Measurements from ENCODE around the gene TM7SF2. TPM values are rescaled to one million over a fixed set of nuclear protein-coding genes. Genes with fewer than 3 reads are reported as not detected.

TM7SF2 gene
- total RNA-seq, 1 experiment from 2014 or later = 74.8 TPM

DNA sequence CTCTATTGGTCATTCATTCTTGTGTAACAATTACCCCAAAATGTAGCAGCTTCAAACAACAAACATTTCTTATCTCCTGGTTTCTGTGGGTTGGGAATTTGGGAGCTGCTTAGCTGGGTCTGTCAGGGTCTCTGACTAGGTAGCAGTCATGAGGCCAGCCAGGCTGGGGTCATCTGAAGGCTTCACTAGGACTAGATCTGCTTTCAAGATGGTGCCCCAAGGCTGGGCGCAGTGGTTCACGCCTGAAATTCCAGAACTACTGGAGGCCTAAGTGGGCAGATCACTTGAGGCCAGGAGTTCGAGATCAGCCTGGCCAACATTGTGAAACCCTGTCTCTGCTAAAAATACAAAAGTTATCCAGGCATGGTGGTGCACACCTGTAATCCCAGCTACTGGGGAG, 45.3 kb downstream of the TM7SF2 start:
- no peak overlapping the region for H4K8ac ChIP-seq (replicated peaks; ENCODE audit: insufficient read length, low read depth, low read length)
- H2BK5ac ChIP-seq (ENCODE audit: insufficient read length, low read length) = no peak overlapping the region
- peaks cover 16% of the 10 kb centered on the region for H3K27me3 Mint-ChIP-seq (ENCODE audit: low read depth)
- no peaks in the 10 kb centered on the region for H4K20me1 ChIP-seq (ENCODE audit: control insufficient read depth, insufficient read depth, insufficient read length)
- H3K4ac ChIP-seq (ENCODE audit: low read depth, low read length) = no peak overlapping the region
- no peak overlapping the region for H2AK5ac ChIP-seq (ENCODE audit: insufficient read length, low read length)
- no peak overlapping the region for H2AFZ ChIP-seq (ENCODE audit: low read length)
- H3K4me1 Mint-ChIP-seq = no peaks in the 10 kb centered on the region
- no peak overlapping the region; a peak in 1 of 7 replicates for H3K27ac Mint-ChIP-seq
- H3K27me3 ChIP-seq (ENCODE audit: insufficient read depth, low read length) = no peaks in the 10 kb centered on the region
- H3K23me2 ChIP-seq (ENCODE audit: insufficient read length, low read depth, low read length, poor library complexity, severe bottlenecking) = no peaks in the 10 kb centered on the region
- H3K4me2 ChIP-seq (ENCODE audit: insufficient read depth, insufficient read length, low read length) = no peak overlapping the region
- TF ChIP-seq, protein P1, sequence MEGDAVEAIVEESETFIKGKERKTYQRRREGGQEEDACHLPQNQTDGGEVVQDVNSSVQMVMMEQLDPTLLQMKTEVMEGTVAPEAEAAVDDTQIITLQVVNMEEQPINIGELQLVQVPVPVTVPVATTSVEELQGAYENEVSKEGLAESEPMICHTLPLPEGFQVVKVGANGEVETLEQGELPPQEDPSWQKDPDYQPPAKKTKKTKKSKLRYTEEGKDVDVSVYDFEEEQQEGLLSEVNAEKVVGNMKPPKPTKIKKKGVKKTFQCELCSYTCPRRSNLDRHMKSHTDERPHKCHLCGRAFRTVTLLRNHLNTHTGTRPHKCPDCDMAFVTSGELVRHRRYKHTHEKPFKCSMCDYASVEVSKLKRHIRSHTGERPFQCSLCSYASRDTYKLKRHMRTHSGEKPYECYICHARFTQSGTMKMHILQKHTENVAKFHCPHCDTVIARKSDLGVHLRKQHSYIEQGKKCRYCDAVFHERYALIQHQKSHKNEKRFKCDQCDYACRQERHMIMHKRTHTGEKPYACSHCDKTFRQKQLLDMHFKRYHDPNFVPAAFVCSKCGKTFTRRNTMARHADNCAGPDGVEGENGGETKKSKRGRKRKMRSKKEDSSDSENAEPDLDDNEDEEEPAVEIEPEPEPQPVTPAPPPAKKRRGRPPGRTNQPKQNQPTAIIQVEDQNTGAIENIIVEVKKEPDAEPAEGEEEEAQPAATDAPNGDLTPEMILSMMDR (conservative IDR thresholded peaks at IDR 0.05) = no peak
- no peaks in the 10 kb centered on the region for H3K9me3 ChIP-seq (ENCODE audit: control insufficient read depth, low read depth, low read length)
- no peak overlapping the region for H2BK120ac ChIP-seq (ENCODE audit: low read depth, low read length, poor library complexity, severe bottlenecking)
- H3K27ac ChIP-seq (ENCODE audit: insufficient read length, low read depth, low read length) = no peak overlapping the region
- H3K14ac ChIP-seq (ENCODE audit: insufficient read depth, low read length) = no peak overlapping the region
- no peak overlapping the region for H3K9ac ChIP-seq (ENCODE audit: extremely low read depth, insufficient read length, low read length)
- H2BK15ac ChIP-seq (ENCODE audit: low read depth, low read length) = no peak overlapping the region
- H2BK12ac ChIP-seq (ENCODE audit: insufficient read length, low read depth, low read length) = no peak overlapping the region
- H3K18ac ChIP-seq (ENCODE audit: insufficient read length, low read depth, low read length) = no peak overlapping the region
- no CpG with 5 or more reads among the region's 3 CpGs for WGBS (ENCODE audit: extremely low coverage, insufficient read length, low lambda C conversion rate)
- no peak overlapping the region for H4K5ac ChIP-seq (ENCODE audit: insufficient read length, low read depth, low read length)
- H3K79me1 ChIP-seq (ENCODE audit: insufficient read depth, low read depth, low read length, poor library complexity, severe bottlenecking) = no peaks in the 10 kb centered on the region
- H4K91ac ChIP-seq (ENCODE audit: insufficient read length, low read depth, low read length) = no peak overlapping the region
- H3K79me2 ChIP-seq (ENCODE audit: insufficient read depth, low read length) = no peaks in the 10 kb centered on the region
- no peak overlapping the region for H3T11ph ChIP-seq (ENCODE audit: low read length)
- no peaks in the 10 kb centered on the region for H3K4me1 ChIP-seq (ENCODE audit: insufficient read depth, low read length)
- H2BK20ac ChIP-seq (ENCODE audit: low read depth, low read length, poor library complexity, severe bottlenecking) = no peak overlapping the region
- H3K4me3 Mint-ChIP-seq = no peak overlapping the region
- no peaks in the 10 kb centered on the region for H3K36me3 Mint-ChIP-seq (ENCODE audit: insufficient read depth in 1 of 3, low read depth in 3 of 3)
- H3K56ac ChIP-seq (ENCODE audit: insufficient read length, low read depth, low read length) = no peak overlapping the region
- DNase-seq = no peak
- no peaks in the 10 kb centered on the region for H3K9me3 Mint-ChIP-seq
- H3K23ac ChIP-seq (ENCODE audit: insufficient read length, low read depth, low read length) = no peak overlapping the region
